ENCODE data around the gene RETSAT. TPM values are rescaled to one million over a fixed set of nuclear protein-coding genes. Genes with fewer than 3 reads are reported as not detected.
"Not testable (repeated sequence)": the region's sequence is repeated elsewhere in the genome, so short reads cannot be mapped to it uniquely, and the experiment has no call there.

RETSAT gene
- total RNA-seq, 2 donors from 2014 or later: 26.8 to 31.8 TPM

- Mint-ChIP-seq H3K4me3 (no peak overlapping the region), H3K36me3 (ENCODE audit: insufficient read depth in 2 of 2) (no peaks in the 10 kb centered on the region), H3K4me1 (ENCODE audit: low read depth) (peaks cover 17% of the 10 kb centered on the region), H3K27me3 (ENCODE audit: low read depth) (no peaks in the 10 kb centered on the region), H3K9me3 (no peaks in the 10 kb centered on the region), H3K27ac (no peak overlapping the region)
- DNase-seq (no peak), ATAC-seq (replicated peaks in 1 of 2) (no peak)
Observed at GRCh38 chr2:85393836-85394235, 39.5 kb upstream of the RETSAT start.

GRCh38 chr2:85390941-85391669, 36.8 kb upstream of the RETSAT start:
- Mint-ChIP-seq H3K4me1 (ENCODE audit: low read depth) (peaks cover 6% of the 10 kb centered on the region), H3K27me3 (ENCODE audit: low read depth) (no peaks in the 10 kb centered on the region), H3K9me3 (no peaks in the 10 kb centered on the region), H3K27ac (peak overlapping the region; percentile 30), H3K4me3 (no peak overlapping the region), H3K36me3 (ENCODE audit: insufficient read depth in 2 of 2) (peaks cover 0 to under 1% of the 10 kb centered on the region in 2 donors)
- peak; percentile 76 to 81 for DNase-seq
- ATAC-seq (replicated peaks in 1 of 2): peak; percentile 76 to 83

- Mint-ChIP-seq H3K9me3 (no peaks in the 10 kb centered on the region), H3K27ac (peak overlapping the region; percentile 24), H3K4me3 (no peak overlapping the region), H3K4me1 (ENCODE audit: low read depth) (peaks cover 11% of the 10 kb centered on the region), H3K36me3 (ENCODE audit: insufficient read depth in 2 of 2) (peaks cover 0 to 3% of the 10 kb centered on the region in 2 donors), H3K27me3 (ENCODE audit: low read depth) (no peaks in the 10 kb centered on the region)
- ATAC-seq (replicated peaks in 1 of 2) (no peak), DNase-seq (no peak)
Observed at GRCh38 chr2:85388878-85389538, 34.7 kb upstream of the RETSAT start.

- peaks cover 0 to 3% of the 10 kb centered on the region in 2 donors for H3K36me3 Mint-ChIP-seq (ENCODE audit: insufficient read depth in 2 of 2)
- peaks cover 10% of the 10 kb centered on the region for H3K4me1 Mint-ChIP-seq (ENCODE audit: low read depth)
- ATAC-seq (replicated peaks in 1 of 2) (no peak), DNase-seq (no peak)
- H3K27ac Mint-ChIP-seq: no peak overlapping the region
- no peaks in the 10 kb centered on the region for H3K9me3 Mint-ChIP-seq
- no peaks in the 10 kb centered on the region for H3K27me3 Mint-ChIP-seq (ENCODE audit: low read depth)
- no peak overlapping the region for H3K4me3 Mint-ChIP-seq
Observed at GRCh38 chr2:85387754-85388153, 33.4 kb upstream of the RETSAT start.

- H3K27ac Mint-ChIP-seq: no peak overlapping the region
- DNase-seq: no peak
Observed at GRCh38 chr2:85385746-85386145, 31.4 kb upstream of the RETSAT start.

GRCh38 chr2:85383850-85384249, 29.5 kb upstream of the RETSAT start:
- peaks cover 0 to 1% of the 10 kb centered on the region in 2 donors for H3K9me3 Mint-ChIP-seq
- H3K4me3 Mint-ChIP-seq: no peak overlapping the region
- DNase-seq (no peak), ATAC-seq (replicated peaks in 1 of 2) (no peak)
- H3K36me3 Mint-ChIP-seq (ENCODE audit: insufficient read depth in 2 of 2): peaks cover 1 to 21% of the 10 kb centered on the region in 2 donors
- H3K4me1 Mint-ChIP-seq (ENCODE audit: low read depth): peaks cover 5% of the 10 kb centered on the region
- no peaks in the 10 kb centered on the region for H3K27me3 Mint-ChIP-seq (ENCODE audit: low read depth)
- no peak overlapping the region for H3K27ac Mint-ChIP-seq

More at GRCh38 chr2:85385746-85386145, 31.4 kb upstream of the RETSAT start:
- no peaks in the 10 kb centered on the region for H3K9me3 Mint-ChIP-seq
- peaks cover 5% of the 10 kb centered on the region for H3K4me1 Mint-ChIP-seq (ENCODE audit: low read depth)
- no peak overlapping the region for H3K4me3 Mint-ChIP-seq
- H3K27me3 Mint-ChIP-seq (ENCODE audit: low read depth): no peaks in the 10 kb centered on the region
- peaks cover 0 to 6% of the 10 kb centered on the region in 2 donors for H3K36me3 Mint-ChIP-seq (ENCODE audit: insufficient read depth in 2 of 2)
- ATAC-seq (replicated peaks in 1 of 2): no peak

GRCh38 chr2:85383151-85383550, 28.8 kb upstream of the RETSAT start:
- not testable (repeated sequence) for ATAC-seq (replicated peaks in 1 of 2); H3K4me3 Mint-ChIP-seq; H3K4me1 Mint-ChIP-seq (ENCODE audit: low read depth); DNase-seq; H3K27me3 Mint-ChIP-seq (ENCODE audit: low read depth); H3K9me3 Mint-ChIP-seq; H3K27ac Mint-ChIP-seq
- H3K36me3 Mint-ChIP-seq (ENCODE audit: insufficient read depth in 2 of 2): peaks cover 7 to 28% of the 10 kb centered on the region in 2 donors

- Mint-ChIP-seq H3K36me3 (ENCODE audit: insufficient read depth in 2 of 2) (peaks cover 7 to 33% of the 10 kb centered on the region in 2 donors), H3K4me3 (no peak overlapping the region), H3K4me1 (ENCODE audit: low read depth) (peaks cover 3% of the 10 kb centered on the region), H3K27ac (no peak overlapping the region), H3K27me3 (ENCODE audit: low read depth) (no peaks in the 10 kb centered on the region), H3K9me3 (peaks cover 1 to 3% of the 10 kb centered on the region in 2 donors)
- ATAC-seq (replicated peaks in 1 of 2) (no peak), DNase-seq (no peak)
Observed at GRCh38 chr2:85380048-85380447, 25.7 kb upstream of the RETSAT start.

- Mint-ChIP-seq H3K4me3 (no peak overlapping the region), H3K27me3 (ENCODE audit: low read depth) (no peaks in the 10 kb centered on the region), H3K36me3 (ENCODE audit: insufficient read depth in 2 of 2) (peaks cover 7 to 33% of the 10 kb centered on the region in 2 donors), H3K4me1 (ENCODE audit: low read depth) (no peaks in the 10 kb centered on the region), H3K27ac (no peak overlapping the region), H3K9me3 (peaks cover 1 to 3% of the 10 kb centered on the region in 2 donors)
- no peak for ATAC-seq (replicated peaks in 1 of 2)
- DNase-seq: no peak
Observed at GRCh38 chr2:85378257-85378656, 23.9 kb upstream of the RETSAT start.

- Mint-ChIP-seq H3K27me3 (ENCODE audit: low read depth) (no peaks in the 10 kb centered on the region), H3K27ac (no peak overlapping the region), H3K4me3 (no peak overlapping the region), H3K9me3 (peaks cover 1 to 3% of the 10 kb centered on the region in 2 donors), H3K4me1 (ENCODE audit: low read depth) (no peaks in the 10 kb centered on the region), H3K36me3 (ENCODE audit: insufficient read depth in 2 of 2) (peaks cover 7 to 33% of the 10 kb centered on the region in 2 donors)
- DNase-seq (no peak), ATAC-seq (replicated peaks in 1 of 2) (no peak)
Observed at GRCh38 chr2:85377083-85377482, 22.8 kb upstream of the RETSAT start.

- H3K4me3 Mint-ChIP-seq: no peak overlapping the region
- H3K27ac Mint-ChIP-seq: no peak overlapping the region
Observed at GRCh38 chr2:85376291-85377065, 22.1 kb upstream of the RETSAT start.

GRCh38 chr2:85371045-85371444, 16.7 kb upstream of the RETSAT start:
- no peaks in the 10 kb centered on the region for H3K36me3 Mint-ChIP-seq (ENCODE audit: insufficient read depth in 2 of 2)
- H3K4me1 Mint-ChIP-seq (ENCODE audit: low read depth): no peaks in the 10 kb centered on the region
- no peaks in the 10 kb centered on the region for H3K9me3 Mint-ChIP-seq
- no peak overlapping the region for H3K4me3 Mint-ChIP-seq
- DNase-seq: no peak
- no peak for ATAC-seq (replicated peaks in 1 of 2)
- H3K27me3 Mint-ChIP-seq (ENCODE audit: low read depth): no peaks in the 10 kb centered on the region
- no peak overlapping the region for H3K27ac Mint-ChIP-seq

More at GRCh38 chr2:85376291-85377065, 22.1 kb upstream of the RETSAT start:
- Mint-ChIP-seq H3K27me3 (ENCODE audit: low read depth) (no peaks in the 10 kb centered on the region), H3K9me3 (peaks cover 1 to 3% of the 10 kb centered on the region in 2 donors), H3K4me1 (ENCODE audit: low read depth) (no peaks in the 10 kb centered on the region), H3K36me3 (ENCODE audit: insufficient read depth in 2 of 2) (peaks cover 7 to 33% of the 10 kb centered on the region in 2 donors)
- ATAC-seq (replicated peaks in 1 of 2) (no peak), DNase-seq (no peak)

GRCh38 chr2:85369500-85369899, 15.2 kb upstream of the RETSAT start:
- Mint-ChIP-seq H3K4me3 (no peak overlapping the region), H3K9me3 (no peaks in the 10 kb centered on the region), H3K4me1 (ENCODE audit: low read depth) (no peaks in the 10 kb centered on the region), H3K27me3 (ENCODE audit: low read depth) (no peaks in the 10 kb centered on the region), H3K36me3 (ENCODE audit: insufficient read depth in 2 of 2) (no peaks in the 10 kb centered on the region), H3K27ac (no peak overlapping the region)
- DNase-seq: no peak
- no peak for ATAC-seq (replicated peaks in 1 of 2)
